HCT116 (cell line): ENCODE data around the gene SECTM1. TPM values are rescaled to one million over a fixed set of nuclear protein-coding genes. Genes with fewer than 3 reads are reported as not detected.
"Not testable (repeated sequence)": the region's sequence is repeated elsewhere in the genome, so short reads cannot be mapped to it uniquely, and the experiment has no call there.

Experiments
- ATAC-seq: fragments of 200-7000 bp; cut with Tn5 transposase; 2 replicates; pipeline ENCODE4 v1.9.1; 2020; ENCODE audit warnings: mild to moderate bottlenecking, moderate library complexity
- BruUV-seq: library from RNA; stranded (reverse); fragments of 400-500 nt; replicated peaks from 2 replicates; lab custom pipeline; 2021; lab: Mats Ljungman, UMichigan
- CTCF ChIA-PET: fragments of 300-600 bp; sonication (Branson Sonifier 250); formaldehyde crosslinking; loops from one replicate; lab custom pipeline; 2021; ENCODE audit warnings: antibody characterized with exemption; lab: Charles Lee
- POLR2A ChIA-PET: fragments of 300-600, 350-600 bp; sonication (Branson Sonifier 250); formaldehyde crosslinking; loops from one replicate; lab custom pipeline; 2021; ENCODE audit warnings: antibody characterized with exemption; lab: Charles Lee
- RAD21 ChIA-PET, 2 experiments: fragments of 300-600 bp; sonication (Branson Sonifier 250); formaldehyde crosslinking; loops; one replicate each; lab custom pipeline; 2023; ENCODE audit warnings: low total read pairs in 2 of 2; ENCODE audit not compliant: uncharacterized antibody in 2 of 2, unreplicated experiment in 2 of 2, low non-redundant PET in 1 of 2; lab: Charles Lee
- DNase-seq: peaks from one replicate; pipeline ENCODE4 v3.0.0-alpha.2; 2010; ENCODE audit warnings: low read depth, low spot score
- H2AFZ ChIP-seq: fragments of 200-600 bp; shearing (Covaris generic), sonication (generic); 2 replicates; pipeline ENCODE4 v1.6.1; 2017; ENCODE audit warnings: low read depth, mixed run types, mixed read lengths, antibody characterized with exemption, low read length; ENCODE audit not compliant: poor library complexity, severe bottlenecking
- H3K27ac ChIP-seq: 2 replicates; pipeline ENCODE4 v1.5.1; 2012; ENCODE audit warnings: low read depth, low read length
- H3K27me3 ChIP-seq: fragments of 200-600 bp; sonication (generic); 2 replicates; pipeline ENCODE4 v1.6.1; 2016; ENCODE audit warnings: mixed run types, low read length, mixed read lengths; ENCODE audit not compliant: insufficient read depth
- H3K36me3 ChIP-seq, 2 experiments: fragments of 200-500 bp in 1 of 2; fragments of 200-600 bp in 1 of 2; sonication (Bioruptor generic) in 1 of 2; sonication (generic) in 1 of 2; 2 replicates each; pipeline versions ENCODE4 v1.5.1 to v1.6.1; 2014 to 2016; ENCODE audit warnings: low read length in 2 of 2, inconsistent platforms in 1 of 2, mixed read lengths in 1 of 2, mixed run types in 1 of 2; ENCODE audit not compliant: insufficient read depth in 2 of 2, control insufficient read depth in 1 of 2
- H3K4me1 ChIP-seq, 2 experiments: fragments of 200-600 bp in 1 of 2; sonication (generic) in 1 of 2; 2 replicates each; pipeline versions ENCODE4 v1.5.1 to v1.6.1; 2012 to 2017; ENCODE audit warnings: low read length in 2 of 2, inconsistent platforms in 1 of 2, mild to moderate bottlenecking in 1 of 2, mixed read lengths in 1 of 2, mixed run types in 1 of 2, moderate library complexity in 1 of 2; ENCODE audit not compliant: insufficient read depth in 2 of 2, control insufficient read depth in 1 of 2
- H3K4me2 ChIP-seq: fragments of 200-600 bp; sonication (generic); 2 replicates; pipeline ENCODE4 v1.6.1; 2017; ENCODE audit warnings: mixed run types, low read length, mixed read lengths
- H3K4me3 ChIP-seq, 2 experiments: fragments of 200-600 bp in 1 of 2; sonication (generic) in 1 of 2; replicated peaks in 1 of 2; 2 replicates each; pipeline ENCODE4 v1.5.1; 2011 to 2016; ENCODE audit warnings: low read length in 2 of 2, control low read depth in 1 of 2, low read depth in 1 of 2, mild to moderate bottlenecking in 1 of 2, mixed read lengths in 1 of 2, mixed run types in 1 of 2
- H3K79me2 ChIP-seq: fragments of 200-600 bp; sonication (generic); 2 replicates; pipeline ENCODE4 v1.6.1; 2017; ENCODE audit warnings: mild to moderate bottlenecking, mixed run types, low read length, moderate library complexity, mixed read lengths; ENCODE audit not compliant: insufficient read depth
- H3K9ac ChIP-seq: fragments of 200-600 bp; sonication (generic); 2 replicates; pipeline ENCODE4 v1.6.1; 2016; ENCODE audit warnings: low read length, mixed read lengths
- H3K9me2 ChIP-seq: fragments of 200-600 bp; sonication (generic), shearing (Covaris generic); 2 replicates; pipeline ENCODE4 v1.6.1; 2017; ENCODE audit warnings: mixed run types, mild to moderate bottlenecking, moderate library complexity; ENCODE audit not compliant: insufficient read depth
- H3K9me3 ChIP-seq, 2 experiments: fragments of 200-500 bp in 1 of 2; fragments of 200-600 bp in 1 of 2; sonication (Bioruptor generic) in 1 of 2; sonication (generic) in 1 of 2; 2 replicates each; pipeline ENCODE4 v1.6.1; 2014 to 2017; ENCODE audit warnings: low read length in 2 of 2, mixed read lengths in 2 of 2, inconsistent platforms in 1 of 2, low read depth in 1 of 2, mild to moderate bottlenecking in 1 of 2, mixed run types in 1 of 2, moderate library complexity in 1 of 2; ENCODE audit not compliant: control insufficient read depth in 1 of 2, insufficient read depth in 1 of 2
- H4K20me1 ChIP-seq: fragments of 200-600 bp; sonication (generic), shearing (Covaris generic); 2 replicates; pipeline ENCODE4 v1.6.1; 2017; ENCODE audit warnings: mixed run types, mild to moderate bottlenecking, moderate library complexity; ENCODE audit not compliant: insufficient read depth
- CBX3 ChIP-seq: IDR thresholded peaks from 2 replicates; pipeline ENCODE4 v1.6.1; 2012; ENCODE audit warnings: low read depth
- ELF1 ChIP-seq: IDR thresholded peaks from 2 replicates; pipeline ENCODE4 v1.6.1; 2012; ENCODE audit warnings: low read depth, borderline replicate concordance
- EZH2phosphoT487 ChIP-seq: fragments of 200-600 bp; IDR thresholded peaks from 2 replicates; pipeline ENCODE4 v1.6.1; 2018; ENCODE audit warnings: antibody characterized with exemption, borderline replicate concordance
- FOSL1 ChIP-seq: IDR thresholded peaks from 2 replicates; pipeline ENCODE4 v1.6.1; 2012; ENCODE audit warnings: low read depth
- JUND ChIP-seq: IDR thresholded peaks from 2 replicates; pipeline ENCODE4 v1.6.1; 2012
- SIN3A ChIP-seq: IDR thresholded peaks from 2 replicates; pipeline ENCODE4 v1.6.1; 2012; ENCODE audit warnings: low read depth
- ZNF274 ChIP-seq: fragments of 200-500 bp; sonication (Bioruptor generic); IDR thresholded peaks from 2 replicates; pipeline ENCODE4 v1.6.1; 2014; ENCODE audit warnings: mild to moderate bottlenecking, low read depth, low read length, inconsistent platforms
- intact Hi-C: fragments of 100-400 bp; cut with micrococcal nuclease; formaldehyde crosslinking; loops from 2 replicates; pipeline ENCODE4 v1.10.0; 2022
- total RNA-seq: library from RNA; stranded (reverse); gene quantifications from one replicate; pipeline ENCODE4 v1.2.1, GENCODE V29; 2021; ENCODE audit not compliant: unreplicated experiment
- TF ChIP-seq, protein P1 (sequence below): IDR thresholded peaks from 2 replicates; pipeline ENCODE4 v1.6.1; 2012
- TF ChIP-seq, protein P2 (sequence below): IDR thresholded peaks from 2 replicates; pipeline ENCODE4 v1.6.1; 2011; ENCODE audit warnings: mild to moderate bottlenecking, low read length, moderate library complexity; ENCODE audit not compliant: insufficient replicate concordance; ENCODE audit errors: extremely low read depth

The SECTM1 gene
- total RNA-seq, 1 experiment from 2014 or later: 6.8 TPM

- H3K79me2 ChIP-seq, H3K4me2 ChIP-seq, H3K27ac ChIP-seq, ATAC-seq, H3K9ac ChIP-seq, H3K36me3 ChIP-seq, intact Hi-C loops, DNase-seq, RAD21 ChIA-PET, H3K27me3 ChIP-seq, H3K4me3 ChIP-seq, CTCF ChIA-PET, POLR2A ChIA-PET, BruUV-seq, H2AFZ ChIP-seq, H3K9me2 ChIP-seq, H4K20me1 ChIP-seq, H3K9me3 ChIP-seq: not testable (repeated sequence)
- peaks cover 0 to 14% of the 10 kb centered on the region in 2 experiments; a peak in 3 of 4 replicates for H3K4me1 ChIP-seq
Observed at GRCh38 chr17:82347994-82348393, 14.4 kb upstream of the SECTM1 start.

- intact Hi-C loops: no loop called here
- Histone ChIP-seq H3K36me3 (no peaks in the 10 kb centered on the region), H3K4me1 (peaks cover 0 to 10% of the 10 kb centered on the region in 2 experiments; a peak in 2 of 4 replicates), H3K9ac (no peak overlapping the region), H3K79me2 (no peaks in the 10 kb centered on the region), H2AFZ (no peak overlapping the region), H3K27me3 (no peaks in the 10 kb centered on the region), H3K27ac (no peak overlapping the region), H3K4me3 (no peak overlapping the region), H4K20me1 (no peaks in the 10 kb centered on the region), H3K9me2 (no peaks in the 10 kb centered on the region), H3K4me2 (no peak overlapping the region), H3K9me3 (no peaks in the 10 kb centered on the region)
- TF ChIP-seq, protein P1, sequence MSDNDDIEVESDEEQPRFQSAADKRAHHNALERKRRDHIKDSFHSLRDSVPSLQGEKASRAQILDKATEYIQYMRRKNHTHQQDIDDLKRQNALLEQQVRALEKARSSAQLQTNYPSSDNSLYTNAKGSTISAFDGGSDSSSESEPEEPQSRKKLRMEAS: no peak
- TF ChIP-seq SIN3A: no peak
- no peak for TF ChIP-seq CBX3
- TF ChIP-seq ELF1: no peak
- TF ChIP-seq JUND: no peak
- TF ChIP-seq FOSL1: no peak
- TF ChIP-seq, protein P2, sequence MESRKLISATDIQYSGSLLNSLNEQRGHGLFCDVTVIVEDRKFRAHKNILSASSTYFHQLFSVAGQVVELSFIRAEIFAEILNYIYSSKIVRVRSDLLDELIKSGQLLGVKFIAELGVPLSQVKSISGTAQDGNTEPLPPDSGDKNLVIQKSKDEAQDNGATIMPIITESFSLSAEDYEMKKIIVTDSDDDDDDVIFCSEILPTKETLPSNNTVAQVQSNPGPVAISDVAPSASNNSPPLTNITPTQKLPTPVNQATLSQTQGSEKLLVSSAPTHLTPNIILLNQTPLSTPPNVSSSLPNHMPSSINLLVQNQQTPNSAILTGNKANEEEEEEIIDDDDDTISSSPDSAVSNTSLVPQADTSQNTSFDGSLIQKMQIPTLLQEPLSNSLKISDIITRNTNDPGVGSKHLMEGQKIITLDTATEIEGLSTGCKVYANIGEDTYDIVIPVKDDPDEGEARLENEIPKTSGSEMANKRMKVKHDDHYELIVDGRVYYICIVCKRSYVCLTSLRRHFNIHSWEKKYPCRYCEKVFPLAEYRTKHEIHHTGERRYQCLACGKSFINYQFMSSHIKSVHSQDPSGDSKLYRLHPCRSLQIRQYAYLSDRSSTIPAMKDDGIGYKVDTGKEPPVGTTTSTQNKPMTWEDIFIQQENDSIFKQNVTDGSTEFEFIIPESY: no peak
- TF ChIP-seq EZH2phosphoT487: no peak
- no peak for TF ChIP-seq ZNF274
- POLR2A ChIA-PET: no interaction called here
- RAD21 ChIA-PET: interaction anchor here in 1 of 2 experiments (0.6 kb wide), 1 partner anchor 53 kb away, joined by 3 read pairs; no protein-coding TSS in a partner anchor
- no peak for ATAC-seq
- BruUV-seq: no TSS peak
- DNase-seq: no peak
- CTCF ChIA-PET: no interaction called here
Observed at GRCh38 chr17:82346342-82347300, 13.1 kb upstream of the SECTM1 start.
